Endothelial cell of umbilical vein (primary cell): ENCODE data around the gene GPBAR1.

Source experiments
- EZH2 ChIP-seq: IDR thresholded peaks from 2 replicates; pipeline ENCODE4 v1.6.1; 2012; ENCODE audit warnings: borderline replicate concordance, low read depth, mild to moderate bottlenecking, moderate library complexity, low read length, inconsistent platforms; ENCODE audit not compliant: severe bottlenecking
- TF ChIP-seq, protein P1 (sequence below), 2 donors: IDR thresholded peaks; 1 replicate in 1 of 2; 2 replicates in 1 of 2; pipeline ENCODE4 v1.5.1; 2011; ENCODE audit warnings: low read length in 2 of 2, mild to moderate bottlenecking in 2 of 2, moderate library complexity in 2 of 2, control low read depth in 1 of 2, inconsistent platforms in 1 of 2, low read depth in 1 of 2; ENCODE audit not compliant: insufficient read depth in 1 of 2; ENCODE audit errors: extremely low read depth in 1 of 2
- TF ChIP-seq, protein P2 (sequence below): IDR thresholded peaks from 2 replicates; pipeline ENCODE4 v1.6.1; 2011; ENCODE audit not compliant: insufficient read depth, insufficient read length

DNA sequence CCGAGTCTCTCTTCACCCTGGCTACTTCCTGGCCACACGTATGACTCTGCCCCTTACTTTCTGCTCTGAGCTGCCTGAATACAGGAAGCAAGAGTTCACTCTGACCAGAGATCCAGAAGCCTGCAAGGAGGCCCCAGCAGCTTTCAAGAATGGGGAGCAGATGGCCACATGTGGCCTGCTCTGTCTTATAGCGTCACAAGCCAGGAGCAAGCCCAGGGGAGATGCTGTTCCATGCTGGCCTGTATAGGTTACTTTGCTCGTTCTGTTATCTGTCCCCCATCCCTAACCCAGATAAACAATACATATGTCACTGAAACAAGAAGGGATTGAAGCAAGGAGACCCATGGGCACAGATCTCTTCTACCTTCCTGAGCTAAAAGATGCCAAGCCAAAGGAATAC is 13.8 kb downstream of the GPBAR1 start:
- TF ChIP-seq EZH2 = no peak
- TF ChIP-seq, protein P1, sequence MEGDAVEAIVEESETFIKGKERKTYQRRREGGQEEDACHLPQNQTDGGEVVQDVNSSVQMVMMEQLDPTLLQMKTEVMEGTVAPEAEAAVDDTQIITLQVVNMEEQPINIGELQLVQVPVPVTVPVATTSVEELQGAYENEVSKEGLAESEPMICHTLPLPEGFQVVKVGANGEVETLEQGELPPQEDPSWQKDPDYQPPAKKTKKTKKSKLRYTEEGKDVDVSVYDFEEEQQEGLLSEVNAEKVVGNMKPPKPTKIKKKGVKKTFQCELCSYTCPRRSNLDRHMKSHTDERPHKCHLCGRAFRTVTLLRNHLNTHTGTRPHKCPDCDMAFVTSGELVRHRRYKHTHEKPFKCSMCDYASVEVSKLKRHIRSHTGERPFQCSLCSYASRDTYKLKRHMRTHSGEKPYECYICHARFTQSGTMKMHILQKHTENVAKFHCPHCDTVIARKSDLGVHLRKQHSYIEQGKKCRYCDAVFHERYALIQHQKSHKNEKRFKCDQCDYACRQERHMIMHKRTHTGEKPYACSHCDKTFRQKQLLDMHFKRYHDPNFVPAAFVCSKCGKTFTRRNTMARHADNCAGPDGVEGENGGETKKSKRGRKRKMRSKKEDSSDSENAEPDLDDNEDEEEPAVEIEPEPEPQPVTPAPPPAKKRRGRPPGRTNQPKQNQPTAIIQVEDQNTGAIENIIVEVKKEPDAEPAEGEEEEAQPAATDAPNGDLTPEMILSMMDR (IDR thresholded peaks at IDR 0.05; ENCODE audit: extremely low read depth in 1 of 2, insufficient read depth in 1 of 2, low read depth in 1 of 2, low read length in 2 of 2) = no peak
- TF ChIP-seq, protein P2, sequence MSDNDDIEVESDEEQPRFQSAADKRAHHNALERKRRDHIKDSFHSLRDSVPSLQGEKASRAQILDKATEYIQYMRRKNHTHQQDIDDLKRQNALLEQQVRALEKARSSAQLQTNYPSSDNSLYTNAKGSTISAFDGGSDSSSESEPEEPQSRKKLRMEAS = no peak
